Parietal lobe (tissue), 2 donors: ENCODE data around the gene BIRC2. TPM values are rescaled to one million over a fixed set of nuclear protein-coding genes. Genes with fewer than 3 reads are reported as not detected.

Source experiments
- small RNA-seq: library from RNA; depleted of rRNA; stranded (forward); fragments of <200 nt; gene quantifications from one replicate; pipeline ENCODE3, GENCODE V24; 2014; ENCODE audit warnings: low replicate concordance
- total RNA-seq: library from RNA; depleted of rRNA; stranded (reverse); fragments of >200 nt; gene quantifications from one replicate; pipeline ENCODE4 v1.2.3, GENCODE V29; 2014

The BIRC2 gene
- total RNA-seq, result 136 TPM

DNA sequence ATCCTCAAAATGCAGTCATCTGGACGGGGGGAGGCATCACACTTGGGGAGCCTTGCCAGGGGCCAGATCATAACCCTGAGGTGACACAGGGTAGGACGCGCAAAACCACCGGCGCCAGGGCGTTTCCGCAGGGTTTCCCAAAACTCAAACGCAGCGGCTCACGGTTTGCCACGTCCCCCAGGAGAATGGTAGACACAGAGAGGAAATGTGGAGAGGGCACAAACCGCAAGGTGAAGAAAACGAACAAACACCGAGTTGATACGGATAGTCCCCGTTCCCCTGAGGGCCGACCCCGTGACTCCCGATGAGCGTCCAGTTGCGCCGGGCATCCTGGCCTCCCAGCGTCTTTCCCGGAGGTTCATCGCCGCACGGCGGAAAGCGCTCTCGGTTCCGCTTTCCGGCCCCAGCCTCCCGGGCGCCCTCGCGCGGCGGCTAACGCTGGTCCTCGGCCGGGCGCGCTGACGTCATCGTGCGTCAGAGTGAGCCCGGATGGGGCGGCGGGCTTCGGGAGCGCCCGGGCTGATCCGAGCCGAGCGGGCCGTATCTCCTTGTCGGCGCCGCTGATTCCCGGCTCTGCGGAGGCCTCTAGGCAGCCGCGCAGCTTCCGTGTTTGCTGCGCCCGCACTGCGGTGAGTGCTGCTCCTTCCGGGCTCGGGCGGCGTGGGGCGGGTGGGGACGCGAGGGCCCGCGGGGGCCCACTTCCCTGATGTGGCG, at the start of gene BIRC2:
BIRC2 (plus strand) TSS at position 467 of the 714 bp plus-strand sequence. CDS start 2,641 bp downstream, outside the sequence.

GRCh38 chr11:102317099-102317767, 29.8 kb upstream of the BIRC2 start, which contains the start of gene BIRC3:
Gene BIRC3, plus strand, starts transcription at chr11:102317484. Its CDS starts 7,026 bp downstream, at chr11:102324510.

Small RNA genes lying within 50 kb of the gene (small RNA-seq; reads per million reads assigned to genes)
- gene AP000942.3 (not detected), gene AP000942.4 (not detected), gene RNU6-952P (not detected)

Other genes starting within 250 kb of the BIRC2 start
- gene YAP1, start 236.8 kb upstream of the BIRC2 start, total RNA-seq, result 16.0 TPM
- 0.63 TPM for gene BIRC3, start 29.7 kb upstream of the BIRC2 start, total RNA-seq
- gene TMEM123, start 105.6 kb downstream of the BIRC2 start, total RNA-seq, result 149 TPM
- gene MMP7, start 183.5 kb downstream of the BIRC2 start, total RNA-seq, result not detected